Islet of Langerhans (tissue), 1 donor: ENCODE results near the gene VTI1B.

ENCODE experiments used
- FAIRE-seq: peaks from one replicate; lab custom pipeline; 2011; peaks lifted over from hg19 to GRCh38; lab: Jason Lieb, UNC

VTI1B gene

GRCh38 chr14:67675219-67675582 lies 769 bp upstream of the VTI1B start:
- FAIRE-seq: no peak

- no peak for FAIRE-seq
These were observed 323 bp downstream of the VTI1B start for GRCh38 chr14:67674139-67674479.

- no peak for FAIRE-seq
These were observed 981 bp downstream of the VTI1B start for GRCh38 chr14:67673451-67673850.

- no peak for FAIRE-seq
These were observed 5.9 kb downstream of the VTI1B start for GRCh38 chr14:67668559-67668958.

GRCh38 chr14:67666750-67667449 lies 7.5 kb downstream of the VTI1B start:
- FAIRE-seq: no peak

GRCh38 chr14:67665868-67666267 lies 8.6 kb downstream of the VTI1B start:
- no peak for FAIRE-seq

GRCh38 chr14:67663633-67664032 lies 10.8 kb downstream of the VTI1B start:
- no peak for FAIRE-seq

- no peak for FAIRE-seq
These were observed 20.7 kb downstream of the VTI1B start for GRCh38 chr14:67653651-67654280.

- no peak for FAIRE-seq
These were observed 22.2 kb downstream of the VTI1B start for GRCh38 chr14:67652189-67652588.

- FAIRE-seq: no peak
These were observed 23.7 kb downstream of the VTI1B start for GRCh38 chr14:67650694-67651093.

GRCh38 chr14:67650151-67650550 lies 24.3 kb downstream of the VTI1B start:
- FAIRE-seq: no peak

GRCh38 chr14:67646131-67646530 lies 28.3 kb downstream of the VTI1B start:
- no peak for FAIRE-seq

- FAIRE-seq: no peak
These were observed 29.0 kb downstream of the VTI1B start for GRCh38 chr14:67645414-67645813.

- FAIRE-seq: no peak
These were observed 30.0 kb downstream of the VTI1B start for GRCh38 chr14:67644428-67644827.

GRCh38 chr14:67643713-67644112 lies 30.7 kb downstream of the VTI1B start:
- FAIRE-seq: no peak

- FAIRE-seq: no peak
These were observed 32.3 kb downstream of the VTI1B start for GRCh38 chr14:67641902-67642749.

- peak; percentile 5 for FAIRE-seq
These were observed 33.0 kb downstream of the VTI1B start for GRCh38 chr14:67641480-67641879.

GRCh38 chr14:67638642-67639041 lies 35.8 kb downstream of the VTI1B start:
- FAIRE-seq: no peak

GRCh38 chr14:67636361-67636919 lies 38.0 kb downstream of the VTI1B start:
- FAIRE-seq: peak; percentile 99

- no peak for FAIRE-seq
These were observed 40.8 kb downstream of the VTI1B start for GRCh38 chr14:67633451-67634147.

GRCh38 chr14:67630938-67631337 lies 43.5 kb downstream of the VTI1B start:
- no peak for FAIRE-seq

- FAIRE-seq: no peak
These were observed 44.2 kb downstream of the VTI1B start for GRCh38 chr14:67630186-67630585.
